LHCN-M2 (cell line): ENCODE data around the gene CAMK2G. TPM values are rescaled to one million over a fixed set of nuclear protein-coding genes. Genes with fewer than 3 reads are reported as not detected.

ENCODE experiments used
- DNase-seq: peaks from one replicate; pipeline ENCODE4 v3.0.0-alpha.2; 2012; ENCODE audit warnings: low read depth
- total RNA-seq: library from RNA; depleted of rRNA; stranded (reverse); fragments of >200 nt; gene quantifications from 2 replicates; pipeline ENCODE4 v1.2.3, GENCODE V29; 2014

CAMK2G gene
- total RNA-seq, 1 experiment from 2014 or later: 20.8 TPM

- DNase-seq: no peak
These were observed 7.0 kb upstream of the CAMK2G start for GRCh38 chr10:73881221-73881919.

DNA sequence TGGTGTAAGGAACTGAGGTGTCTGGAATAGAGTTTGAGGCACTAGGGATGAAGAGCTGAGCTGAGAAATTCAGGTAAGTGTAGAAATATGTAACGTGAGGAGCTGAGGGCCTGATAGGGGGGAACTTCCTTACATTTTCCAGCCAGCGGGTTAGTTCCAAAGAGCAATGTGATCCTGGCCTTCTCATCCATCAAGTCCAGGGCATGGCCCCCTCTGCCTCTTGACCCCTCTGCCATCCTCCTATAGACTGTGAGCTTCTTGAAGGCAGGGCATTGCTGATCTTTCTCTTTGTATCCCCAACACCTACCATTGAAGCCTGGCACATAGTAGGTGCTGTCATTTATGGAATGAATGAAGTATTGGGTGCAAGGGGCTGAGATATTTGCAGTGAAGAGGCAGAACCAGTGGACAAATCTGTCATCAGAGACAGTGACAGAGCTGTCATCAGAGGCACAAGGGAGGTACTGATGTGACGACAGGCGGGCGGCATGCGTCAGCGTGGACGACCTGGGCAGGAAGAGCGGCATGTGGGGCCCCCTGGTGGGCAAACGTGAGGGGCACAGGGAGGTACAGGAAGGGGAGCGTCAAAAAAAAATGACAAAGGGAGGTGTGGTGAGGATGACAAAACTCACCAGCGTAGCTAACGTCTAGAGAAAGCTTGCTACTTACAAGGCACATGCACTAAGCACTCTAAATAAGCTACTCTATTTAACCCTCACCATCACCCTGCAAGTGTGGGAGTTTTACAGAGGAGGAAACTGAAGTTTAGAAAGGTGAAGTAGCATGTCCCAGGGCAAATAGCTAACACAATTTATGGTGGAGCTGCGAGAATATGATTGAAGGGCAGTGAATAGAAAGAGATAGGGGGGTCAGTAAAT lies 5.2 kb upstream of the CAMK2G start:
- DNase-seq: peak; percentile 78

DNA sequence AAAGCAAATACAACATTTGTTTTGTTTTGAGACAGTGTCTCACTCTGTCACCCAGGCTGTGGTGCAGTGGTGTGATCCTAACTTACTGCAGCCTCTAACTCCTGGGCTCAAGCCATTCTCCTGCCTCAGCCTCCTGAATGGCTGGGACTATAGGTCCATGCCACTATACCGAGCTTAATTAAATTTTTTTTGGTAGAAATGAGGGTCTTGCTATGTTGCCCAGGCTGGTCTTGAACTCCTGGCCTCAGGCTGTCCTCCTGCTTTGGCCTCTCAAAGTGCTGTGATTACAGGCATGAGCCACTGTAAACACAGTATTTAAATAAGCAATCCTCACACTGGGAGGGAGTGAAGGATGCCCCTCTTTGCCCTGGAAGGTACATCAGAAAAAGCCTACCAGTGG lies 4.0 kb upstream of the CAMK2G start:
- no peak for DNase-seq

GRCh38 chr10:73877533-73878160 lies 3.3 kb upstream of the CAMK2G start:
- DNase-seq: no peak

DNA sequence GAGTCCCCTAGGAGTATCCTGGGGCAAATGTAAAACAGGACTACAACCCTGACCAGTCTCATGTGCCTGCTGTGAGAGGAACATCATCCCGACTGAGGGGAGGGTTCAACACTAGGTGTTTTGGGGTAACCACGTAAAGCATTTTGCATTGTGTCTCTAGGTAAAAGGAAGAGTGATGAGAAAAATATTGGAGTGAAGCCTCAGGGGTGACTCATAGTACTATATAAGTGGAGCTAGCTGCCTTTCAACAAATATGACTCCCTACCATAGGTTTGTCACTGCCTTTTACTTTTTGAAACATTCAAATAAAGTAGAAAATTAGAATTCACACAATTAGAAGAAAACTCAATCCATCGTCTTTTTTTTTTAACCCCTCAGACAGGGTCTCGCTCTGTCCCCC lies 2.6 kb upstream of the CAMK2G start:
- no peak for DNase-seq

GRCh38 chr10:73876566-73876965 lies 2.2 kb upstream of the CAMK2G start:
- no peak for DNase-seq

DNA sequence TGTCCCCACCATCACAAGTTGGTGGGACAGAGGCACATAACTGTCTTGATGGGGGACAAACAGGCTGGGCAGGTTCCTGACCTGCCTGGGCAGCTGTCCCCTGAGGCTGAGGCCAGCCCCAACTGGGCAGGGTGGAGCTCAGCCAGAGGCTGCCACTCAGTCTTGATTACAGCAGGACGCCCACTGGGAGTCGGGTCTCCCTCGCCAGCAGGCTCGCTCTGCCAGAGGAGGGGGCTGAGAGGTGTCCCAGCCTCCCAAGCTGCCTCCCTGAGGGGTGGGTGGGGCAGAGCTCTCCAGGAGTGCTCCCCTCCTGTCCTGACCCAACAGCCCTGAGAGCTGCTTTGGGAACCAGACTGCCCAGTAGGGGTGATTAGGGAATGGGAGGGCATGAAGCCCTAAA lies 1.8 kb upstream of the CAMK2G start:
- DNase-seq: no peak

- no peak for DNase-seq
These were observed 752 bp upstream of the CAMK2G start for GRCh38 chr10:73875139-73875475.

GRCh38 chr10:73873838-73874215 lies 528 bp downstream of the CAMK2G start:
- DNase-seq: no peak

DNA sequence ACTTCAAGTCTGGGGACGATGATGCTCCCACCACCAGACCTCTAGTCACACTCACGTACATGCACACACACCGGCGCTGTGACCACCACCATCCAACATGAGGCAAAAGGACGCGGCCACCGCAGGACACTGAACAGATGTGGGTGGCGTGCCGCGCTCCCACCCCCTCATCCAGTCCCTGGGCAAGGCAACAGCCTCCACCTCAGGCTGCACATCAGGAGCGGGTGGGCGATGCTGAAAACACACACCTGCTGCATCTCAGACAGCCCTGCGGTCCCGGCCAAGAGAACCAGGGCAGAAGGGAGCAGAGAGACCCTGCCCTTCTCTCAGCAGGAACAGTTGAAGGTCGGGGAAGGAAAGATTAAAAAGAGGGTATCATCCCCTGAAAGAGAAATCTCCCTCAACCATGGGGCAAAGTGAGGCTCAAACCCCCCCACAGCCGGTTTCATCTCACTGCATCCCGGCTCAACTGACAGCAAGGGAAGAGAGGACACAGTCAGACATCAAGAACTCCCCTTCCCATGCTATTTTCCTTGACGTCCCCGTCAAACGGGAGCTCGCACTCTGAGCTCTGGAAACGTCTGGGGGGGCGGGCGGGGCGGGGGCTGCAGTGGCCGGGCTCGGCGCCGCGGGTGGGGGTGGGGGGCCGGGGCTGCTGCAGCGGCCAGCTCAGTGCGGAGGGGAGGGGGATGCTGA lies 1.1 kb downstream of the CAMK2G start:
- DNase-seq: no peak

DNA sequence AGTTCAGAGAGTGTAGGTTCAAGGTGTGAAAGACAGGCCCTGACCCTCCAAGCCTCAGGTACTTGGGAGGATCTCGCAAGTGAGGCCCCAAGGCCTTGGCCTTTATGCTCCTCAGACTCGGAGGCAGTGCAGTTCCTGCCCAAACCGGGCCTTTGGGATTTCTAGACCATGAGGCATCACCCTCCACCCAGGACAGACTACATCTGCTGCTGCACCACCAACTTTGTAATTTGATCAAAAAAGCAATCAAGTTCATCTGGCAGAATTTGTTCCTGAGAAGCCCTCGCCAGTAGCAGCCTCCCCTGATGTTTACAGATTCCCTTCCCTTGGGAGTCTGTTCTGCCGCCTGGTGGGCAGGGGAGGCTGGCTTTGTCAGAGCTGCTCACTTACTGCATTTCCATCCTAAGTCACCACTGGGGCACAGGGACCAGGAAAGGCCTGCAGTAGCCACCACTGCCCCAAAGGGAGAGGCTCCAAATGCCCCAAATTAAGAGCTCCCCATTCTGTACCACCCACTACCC lies 2.1 kb downstream of the CAMK2G start:
- DNase-seq: peak; percentile 32

DNA sequence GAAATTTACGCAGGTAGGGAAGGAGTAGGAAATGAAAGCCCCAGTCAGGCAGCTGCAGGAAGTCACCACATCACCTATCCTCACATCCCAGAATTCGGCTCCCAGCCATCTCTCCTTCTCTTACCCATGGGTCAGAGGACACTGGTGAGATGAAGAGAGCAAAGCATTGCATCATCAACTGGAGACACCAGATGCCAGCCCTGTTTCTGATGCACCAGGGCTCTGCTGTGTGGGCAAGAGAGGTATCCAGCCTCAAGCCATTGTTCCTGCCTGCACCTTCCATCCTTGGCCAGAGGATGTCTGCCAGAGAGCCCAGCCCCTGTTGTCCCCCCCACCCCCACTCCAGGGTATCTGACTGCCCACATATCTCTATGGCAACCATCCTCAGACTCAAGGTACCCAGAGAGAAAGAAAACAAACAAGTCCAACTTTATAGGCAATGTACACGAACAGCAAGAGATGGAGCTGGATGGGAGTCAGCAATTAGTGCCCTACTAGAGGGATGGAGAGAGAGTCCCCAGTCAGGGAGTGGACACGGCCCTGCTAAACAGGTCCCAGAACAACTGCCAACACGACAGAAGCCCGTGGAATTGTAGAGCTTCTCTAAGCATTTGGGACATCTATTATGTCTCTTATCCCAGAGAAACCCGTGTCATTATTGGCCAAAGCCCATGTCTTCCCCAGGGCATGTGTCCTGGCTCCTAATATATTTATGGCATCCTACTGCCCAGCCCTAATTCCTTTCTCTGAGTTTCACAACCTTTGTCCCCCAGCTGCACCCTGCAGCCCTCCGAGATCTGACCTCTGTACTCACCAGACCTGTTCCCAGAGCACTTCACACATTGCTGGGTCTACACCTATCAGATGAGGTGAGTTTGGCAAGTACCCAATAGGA lies 2.8 kb downstream of the CAMK2G start:
- no peak for DNase-seq

DNA sequence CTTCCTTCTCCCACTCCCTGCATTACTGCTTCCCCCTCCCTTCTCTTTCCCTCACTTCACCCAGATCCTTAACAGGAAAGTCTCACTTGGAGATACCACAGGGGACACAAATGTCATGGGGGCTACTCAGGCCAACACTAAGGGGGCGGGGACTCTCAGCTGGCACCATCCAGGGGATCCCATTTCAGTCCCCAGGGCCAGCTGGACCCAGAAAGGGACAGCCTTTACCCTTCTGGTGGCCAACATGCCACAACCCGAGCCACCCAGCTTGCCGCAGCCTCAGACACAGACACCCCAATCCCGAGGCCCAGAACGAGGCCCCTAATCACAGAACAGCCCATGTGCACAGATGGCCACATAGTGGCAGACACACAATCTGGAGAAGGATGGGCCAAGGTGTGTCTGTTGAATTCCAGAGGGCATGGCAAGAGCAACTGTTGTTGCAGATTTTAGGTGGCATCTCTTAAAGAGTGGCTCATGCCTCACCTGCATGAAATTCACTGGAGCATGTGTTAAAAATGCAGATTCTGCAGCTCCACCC lies 5.6 kb downstream of the CAMK2G start:
- DNase-seq: no peak

DNA sequence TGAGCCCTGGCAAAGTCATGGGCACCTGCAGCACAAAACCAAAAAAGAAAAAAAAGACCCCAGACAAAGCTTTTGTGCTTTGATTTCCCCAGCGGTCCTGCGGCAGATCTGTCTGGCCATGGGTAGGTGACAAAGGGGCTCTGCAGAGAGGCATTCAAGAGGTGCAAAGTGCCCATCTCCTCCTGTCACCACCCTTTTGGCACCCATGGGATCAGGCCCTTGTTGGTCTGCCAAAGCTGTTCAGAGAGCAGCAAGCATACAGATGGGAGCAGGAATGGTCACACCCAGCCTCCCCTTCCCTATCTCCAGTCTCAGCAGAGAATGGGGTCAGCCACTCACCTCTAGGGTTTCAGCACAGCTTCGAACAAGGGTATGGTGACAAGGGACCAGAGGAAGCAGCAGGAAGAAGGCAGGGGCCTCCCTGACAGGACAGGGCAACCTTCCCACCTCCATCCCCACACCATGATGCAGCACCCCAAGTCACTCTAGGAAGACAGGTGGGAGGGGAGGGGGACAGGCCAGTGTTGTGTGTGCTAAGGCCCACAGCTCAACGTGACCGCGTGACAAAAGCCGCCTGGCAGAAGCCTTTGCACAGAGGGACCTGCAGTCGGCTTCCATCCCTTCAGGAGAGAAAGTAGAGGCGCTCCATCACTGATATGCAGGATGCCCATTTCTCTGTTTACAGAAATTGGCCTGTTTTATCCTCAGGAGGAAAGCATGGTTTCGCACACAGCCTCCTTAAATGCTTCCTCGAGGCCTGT lies 6.3 kb downstream of the CAMK2G start:
- no peak for DNase-seq

- no peak for DNase-seq
These were observed 7.1 kb downstream of the CAMK2G start for GRCh38 chr10:73867126-73867807.

- DNase-seq: no peak
These were observed 7.7 kb downstream of the CAMK2G start for GRCh38 chr10:73866621-73867020.

- no peak for DNase-seq
These were observed 8.6 kb downstream of the CAMK2G start for GRCh38 chr10:73865459-73866442.

DNA sequence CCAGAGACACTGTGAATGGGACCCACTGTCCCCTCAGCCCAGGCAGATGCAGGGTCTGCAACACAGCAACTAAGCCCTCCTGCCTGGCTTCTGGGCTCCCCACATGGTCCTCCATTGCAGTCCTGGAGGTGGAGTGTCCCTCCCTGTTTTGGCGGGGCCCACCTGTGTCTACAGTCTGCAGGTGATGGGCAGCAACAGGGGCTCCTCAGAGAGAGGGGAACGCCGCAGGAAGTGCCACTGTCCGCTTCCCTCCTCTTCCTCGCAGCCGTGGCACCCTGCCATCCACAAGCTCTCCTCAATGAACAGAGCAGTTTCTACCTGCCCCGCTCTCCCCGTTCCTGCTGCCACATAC lies 9.3 kb downstream of the CAMK2G start:
- no peak for DNase-seq
